ENCODE results near the gene LMNTD2. TPM values are rescaled to one million over a fixed set of nuclear protein-coding genes. Genes with fewer than 3 reads are reported as not detected.

The LMNTD2 gene
- total and polyA plus RNA-seq, 2 experiments from 2014 or later, result 18.4 to 21.1 TPM

DNA sequence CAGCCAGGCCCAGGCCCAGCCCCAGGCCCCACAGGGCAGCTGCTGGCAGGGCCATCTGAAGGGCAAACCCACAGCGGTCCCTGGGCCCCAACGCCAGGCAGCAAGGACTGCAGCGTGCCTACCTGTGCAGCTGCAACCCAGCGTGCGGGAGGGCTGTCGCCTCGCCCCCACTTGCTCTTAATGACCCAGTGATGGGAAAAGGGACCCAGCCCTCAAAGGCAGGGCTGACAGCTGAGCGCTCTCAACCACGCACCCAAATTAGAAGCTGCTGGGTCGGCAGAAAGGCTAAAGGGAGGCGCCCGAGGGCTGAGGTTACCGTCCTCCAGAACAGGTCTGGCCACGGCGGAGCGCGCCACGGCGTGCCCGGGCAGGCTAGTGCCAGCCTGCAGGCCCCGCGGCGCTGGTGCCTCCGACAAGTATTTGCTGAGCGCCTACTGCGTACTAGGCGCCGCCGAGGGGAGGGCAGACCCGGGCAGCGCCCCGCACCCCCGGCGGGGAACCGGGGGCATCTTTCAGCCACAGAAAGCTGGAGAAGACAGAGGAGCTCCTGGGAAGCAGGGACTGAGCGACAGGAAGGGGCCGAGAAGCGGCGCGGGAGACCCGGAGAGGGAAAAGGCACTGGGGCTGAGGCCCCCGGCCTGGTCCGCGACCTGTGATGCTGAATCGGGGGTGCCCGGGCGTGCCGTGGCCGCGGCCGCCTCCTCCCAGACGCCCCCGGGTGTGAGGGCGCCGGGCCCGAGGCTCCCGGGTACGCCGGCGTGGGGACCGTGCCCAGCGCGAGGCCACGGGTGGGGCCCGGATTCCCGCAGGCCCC, 25.9 kb downstream of the LMNTD2 start:
- H3K9me3 ChIP-seq (ENCODE audit: low read depth), result no peaks in the 10 kb centered on the region
- peaks cover 7% of the 10 kb centered on the region for H3K36me3 ChIP-seq
- peak; percentile 16 to 25 for DNase-seq (ENCODE audit: low read depth in 1 of 2, low spot score in 1 of 2)
- peak overlapping the region; percentile 98 for H3K4me3 ChIP-seq
- H3K4me1 ChIP-seq (ENCODE audit: low read depth), result peaks cover 12% of the 10 kb centered on the region
- no peak overlapping the region for H3K27ac ChIP-seq
- H3K27me3 ChIP-seq, result no peaks in the 10 kb centered on the region
- no peak for TF ChIP-seq CTCF (IDR thresholded peaks at IDR 0.05; ENCODE audit: low read depth, low read length)

DNA sequence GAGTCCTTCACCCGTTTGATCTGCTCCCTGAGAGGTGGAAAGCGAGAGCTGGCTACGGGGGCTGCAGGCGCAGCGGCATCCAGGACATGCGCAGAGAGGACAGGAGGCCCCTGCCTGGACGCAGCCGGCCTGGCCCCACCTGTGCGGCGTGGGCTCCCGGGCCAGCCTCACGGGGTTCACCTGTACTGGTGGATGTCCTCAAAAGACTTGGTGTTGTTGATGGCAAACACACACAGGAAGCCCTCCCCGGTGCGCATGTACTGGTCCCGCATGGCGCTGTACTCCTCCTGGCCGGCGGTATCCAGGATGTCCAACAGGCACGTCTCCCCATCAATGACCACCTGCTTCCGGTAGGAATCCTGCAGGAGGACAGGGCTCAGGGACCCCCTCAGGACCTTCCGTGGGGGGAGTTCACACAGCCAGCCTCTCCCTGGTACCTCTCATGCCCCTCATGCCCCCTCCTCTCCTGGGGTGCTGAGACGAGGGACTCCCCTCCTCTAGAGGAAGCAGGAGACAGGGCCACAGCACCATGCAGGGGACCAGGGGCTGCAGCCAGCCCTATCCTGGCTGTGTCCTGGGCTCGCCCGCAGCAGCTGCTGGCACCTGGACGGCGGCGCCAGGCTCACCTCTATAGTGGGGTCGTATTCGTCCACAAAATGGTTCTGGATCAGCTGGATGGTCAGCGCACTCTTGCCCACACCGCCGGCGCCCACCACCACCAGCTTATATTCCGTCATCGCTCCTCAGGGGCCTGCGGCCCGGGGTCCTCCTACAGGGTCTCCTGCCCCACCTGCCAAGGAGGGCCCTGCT, 26.7 kb downstream of the LMNTD2 start:
- H3K36me3 ChIP-seq, result peaks cover 7% of the 10 kb centered on the region
- no peak for DNase-seq (ENCODE audit: low read depth in 1 of 2, low spot score in 1 of 2)
- H3K27ac ChIP-seq, result no peak overlapping the region
- no peaks in the 10 kb centered on the region for H3K27me3 ChIP-seq
- no peaks in the 10 kb centered on the region for H3K9me3 ChIP-seq (ENCODE audit: low read depth)
- peaks cover 12% of the 10 kb centered on the region for H3K4me1 ChIP-seq (ENCODE audit: low read depth)
- peak overlapping the region; percentile 98 for H3K4me3 ChIP-seq
- no peak for TF ChIP-seq CTCF (IDR thresholded peaks at IDR 0.05; ENCODE audit: low read depth, low read length)

- Histone ChIP-seq H3K9me3 (ENCODE audit: low read depth) (no peaks in the 10 kb centered on the region), H3K4me1 (ENCODE audit: low read depth) (peaks cover 12% of the 10 kb centered on the region), H3K27me3 (no peaks in the 10 kb centered on the region), H3K4me3 (no peak overlapping the region), H3K27ac (no peak overlapping the region), H3K36me3 (peaks cover 7% of the 10 kb centered on the region)
- no peak for DNase-seq (ENCODE audit: low read depth in 1 of 2, low spot score in 1 of 2)
- TF ChIP-seq CTCF (IDR thresholded peaks at IDR 0.05; ENCODE audit: low read depth, low read length), result no peak
These were observed 27.5 kb downstream of the LMNTD2 start for GRCh38 chr11:532986-533585.

- H3K4me1 ChIP-seq (ENCODE audit: low read depth), result peaks cover 8% of the 10 kb centered on the region
These were observed 28.0 kb downstream of the LMNTD2 start for GRCh38 chr11:532527-532985.

More at GRCh38 chr11:532527-532985, 28.0 kb downstream of the LMNTD2 start:
- Histone ChIP-seq H3K27ac (no peak overlapping the region), H3K27me3 (no peaks in the 10 kb centered on the region), H3K36me3 (peaks cover 7% of the 10 kb centered on the region), H3K4me3 (no peak overlapping the region), H3K9me3 (ENCODE audit: low read depth) (no peaks in the 10 kb centered on the region)
- TF ChIP-seq CTCF (IDR thresholded peaks at IDR 0.05; ENCODE audit: low read depth, low read length), result no peak
- DNase-seq (ENCODE audit: low read depth in 1 of 2, low spot score in 1 of 2), result no peak

All from cardiac muscle cell (in vitro differentiated cells and primary cell).